ENCODE results near the gene FHAD1.

- TF ChIP-seq CTCF (conservative IDR thresholded peaks at IDR 0.05 in 1 of 2, IDR thresholded peaks at IDR 0.05 in 1 of 2; ENCODE audit: extremely low read depth in 1 of 2, insufficient read depth in 1 of 2, low read depth in 1 of 2, low read length in 2 of 2) (no peak), EZH2 (IDR thresholded peaks at IDR 0.05; ENCODE audit: borderline replicate concordance, low read length) (no peak)
Measured at GRCh38 chr1:15382601-15383518, 135.8 kb downstream of the FHAD1 start.

Data from mammary epithelial cell (primary cell).